GM19372 (cell line): Measurements from ENCODE around the gene HMCN2.

Experiments used
- ATAC-seq: cut with Tn5 transposase; IDR thresholded peaks from one replicate; pipeline ENCODE4 v1.9.1; 2021; ENCODE audit warnings: mild to moderate bottlenecking, low read depth, moderate library complexity; ENCODE audit not compliant: unreplicated experiment

HMCN2 gene

GRCh38 chr9:130458804-130459067 is 193.2 kb downstream of the HMCN2 start:
- ATAC-seq: no peak

GRCh38 chr9:130459151-130459550 is 193.6 kb downstream of the HMCN2 start:
- no peak for ATAC-seq

- ATAC-seq: no peak
These were observed 194.5 kb downstream of the HMCN2 start for GRCh38 chr9:130459941-130460669.

GRCh38 chr9:130461218-130461630 is 195.7 kb downstream of the HMCN2 start:
- ATAC-seq: no peak

- no peak for ATAC-seq
These were observed 196.2 kb downstream of the HMCN2 start for GRCh38 chr9:130461731-130462130.

- ATAC-seq: no peak
These were observed 197.4 kb downstream of the HMCN2 start for GRCh38 chr9:130462685-130463540.

GRCh38 chr9:130463763-130464745 is 198.5 kb downstream of the HMCN2 start:
- ATAC-seq: no peak

- ATAC-seq: no peak
These were observed 200.0 kb downstream of the HMCN2 start for GRCh38 chr9:130465383-130466096.

- ATAC-seq: no peak
These were observed 201.1 kb downstream of the HMCN2 start for GRCh38 chr9:130466537-130467217.

GRCh38 chr9:130467316-130467715 is 201.8 kb downstream of the HMCN2 start:
- no peak for ATAC-seq

- no peak for ATAC-seq
These were observed 203.0 kb downstream of the HMCN2 start for GRCh38 chr9:130468566-130468965.

- ATAC-seq: no peak
These were observed 204.7 kb downstream of the HMCN2 start for GRCh38 chr9:130470269-130470668.

GRCh38 chr9:130470950-130471349 is 205.4 kb downstream of the HMCN2 start:
- no peak for ATAC-seq

GRCh38 chr9:130471411-130472183 is 206.0 kb downstream of the HMCN2 start:
- no peak for ATAC-seq

GRCh38 chr9:130472184-130472705 is 206.7 kb downstream of the HMCN2 start:
- ATAC-seq: no peak

GRCh38 chr9:130473009-130473408 is 207.4 kb downstream of the HMCN2 start:
- no peak for ATAC-seq

GRCh38 chr9:130473566-130473965 is 208.0 kb downstream of the HMCN2 start:
- no peak for ATAC-seq

- ATAC-seq: no peak
These were observed 208.5 kb downstream of the HMCN2 start for GRCh38 chr9:130474106-130474505.
